BJ (cell line): ENCODE measurements around the gene MBD5. TPM values are rescaled to one million over a fixed set of nuclear protein-coding genes. Genes with fewer than 3 reads are reported as not detected.

Experiments
- CTCF ChIA-PET: fragments of 350-600 bp; formaldehyde crosslinking; extraction: SDS; loops from one replicate; lab custom pipeline; 2021; ENCODE audit warnings: antibody characterized with exemption, inconsistent platforms; lab: Yijun Ruan, JAX
- POLR2A ChIA-PET: fragments of 300-600 bp; sonication (Branson Sonifier 250); formaldehyde crosslinking; extraction: SDS; loops from one replicate; lab custom pipeline; 2021; ENCODE audit warnings: antibody characterized with exemption; lab: Charles Lee
- DNase-seq: peaks from one replicate; pipeline ENCODE4 v3.0.0-alpha.2; 2011; ENCODE audit warnings: low read depth
- H3K27me3 ChIP-seq: 2 replicates; pipeline ENCODE4 v1.6.0; 2011; ENCODE audit warnings: low read length; ENCODE audit not compliant: control insufficient read depth, insufficient read depth
- H3K36me3 ChIP-seq: 2 replicates; pipeline ENCODE4 v1.5.1; 2011; ENCODE audit warnings: low read length; ENCODE audit not compliant: control insufficient read depth, insufficient read depth
- H3K4me3 ChIP-seq: 2 replicates; pipeline ENCODE4 v1.5.1; 2011; ENCODE audit warnings: low read depth, mild to moderate bottlenecking, control low read depth, low read length
- polyA plus RNA-seq: library from polyadenylated mRNA; depleted of rRNA; stranded (reverse); fragments of >200 nt; gene quantifications from 2 replicates; pipeline ENCODE4 v1.2.3, GENCODE V29; 2011
- TF ChIP-seq, protein P1 (sequence below): IDR thresholded peaks from 2 replicates; pipeline ENCODE4 v1.5.1; 2011; ENCODE audit warnings: low read depth, mild to moderate bottlenecking, control low read depth, inconsistent platforms, low read length, moderate library complexity; ENCODE audit not compliant: insufficient read depth

The MBD5 gene
- polyA plus RNA-seq, 1 experiment, result 20.4 TPM

DNA sequence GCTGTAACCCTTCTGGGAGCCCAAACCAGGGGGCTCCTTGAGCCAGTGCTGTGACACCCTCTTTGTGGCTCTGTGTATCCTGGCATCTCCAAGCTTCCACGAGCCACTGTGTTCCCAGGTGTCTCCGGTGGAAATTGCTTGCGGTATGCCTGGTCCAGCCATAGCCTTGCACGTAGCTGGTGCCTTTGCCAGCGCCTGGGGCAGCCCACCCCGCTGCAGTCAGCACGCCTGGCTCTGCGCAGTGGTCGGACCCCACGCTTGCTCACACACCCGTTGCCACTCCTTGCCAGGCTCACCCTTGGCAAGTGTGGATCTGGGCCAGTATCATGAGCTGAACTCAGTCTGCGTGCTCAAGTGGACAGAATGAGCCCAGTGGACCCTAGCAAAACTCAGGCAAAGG lies 152.3 kb downstream of the MBD5 start:
- POLR2A ChIA-PET, result no interaction called here
- H3K36me3 ChIP-seq, result peaks cover 2% of the 10 kb centered on the region; the same call in 1 of the 2 replicates
- CTCF ChIA-PET, result no interaction called here
- H3K4me3 ChIP-seq, result no peak overlapping the region
- DNase-seq, result no peak
- H3K27me3 ChIP-seq, result no peaks in the 10 kb centered on the region
- TF ChIP-seq, protein P1, sequence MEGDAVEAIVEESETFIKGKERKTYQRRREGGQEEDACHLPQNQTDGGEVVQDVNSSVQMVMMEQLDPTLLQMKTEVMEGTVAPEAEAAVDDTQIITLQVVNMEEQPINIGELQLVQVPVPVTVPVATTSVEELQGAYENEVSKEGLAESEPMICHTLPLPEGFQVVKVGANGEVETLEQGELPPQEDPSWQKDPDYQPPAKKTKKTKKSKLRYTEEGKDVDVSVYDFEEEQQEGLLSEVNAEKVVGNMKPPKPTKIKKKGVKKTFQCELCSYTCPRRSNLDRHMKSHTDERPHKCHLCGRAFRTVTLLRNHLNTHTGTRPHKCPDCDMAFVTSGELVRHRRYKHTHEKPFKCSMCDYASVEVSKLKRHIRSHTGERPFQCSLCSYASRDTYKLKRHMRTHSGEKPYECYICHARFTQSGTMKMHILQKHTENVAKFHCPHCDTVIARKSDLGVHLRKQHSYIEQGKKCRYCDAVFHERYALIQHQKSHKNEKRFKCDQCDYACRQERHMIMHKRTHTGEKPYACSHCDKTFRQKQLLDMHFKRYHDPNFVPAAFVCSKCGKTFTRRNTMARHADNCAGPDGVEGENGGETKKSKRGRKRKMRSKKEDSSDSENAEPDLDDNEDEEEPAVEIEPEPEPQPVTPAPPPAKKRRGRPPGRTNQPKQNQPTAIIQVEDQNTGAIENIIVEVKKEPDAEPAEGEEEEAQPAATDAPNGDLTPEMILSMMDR, result no peak

DNA sequence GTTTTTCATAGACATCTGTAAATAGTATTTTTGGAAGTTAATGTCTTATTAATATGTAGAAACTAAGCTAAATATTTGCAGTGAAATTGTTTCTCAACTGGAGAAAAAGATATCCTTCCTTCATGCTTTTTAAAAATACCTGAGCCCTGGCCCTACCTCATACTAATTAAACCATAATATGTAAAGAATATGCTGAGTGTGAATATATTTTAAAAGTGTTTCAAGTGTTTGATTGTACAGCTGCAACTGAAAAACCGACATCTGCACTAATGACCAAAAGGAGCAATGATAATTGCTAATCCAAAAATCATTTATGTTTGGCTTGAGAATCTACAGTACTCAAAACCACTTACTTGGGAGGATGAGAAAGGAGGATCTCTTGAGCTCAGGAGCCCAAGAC lies 156.7 kb downstream of the MBD5 start:
- TF ChIP-seq, protein P1, result no peak
- H3K36me3 ChIP-seq, result peaks cover 2% of the 10 kb centered on the region; the same call in 1 of the 2 replicates
- H3K4me3 ChIP-seq, result no peak overlapping the region
- ChIA-PET POLR2A (no interaction called here), CTCF (interaction anchor here (1.3 to 1.4 kb wide), 2 partner anchors 33 to 188 kb away, joined by 3 to 4 read pairs; no protein-coding TSS in a partner anchor)
- DNase-seq, result no peak
- no peaks in the 10 kb centered on the region for H3K27me3 ChIP-seq

DNA sequence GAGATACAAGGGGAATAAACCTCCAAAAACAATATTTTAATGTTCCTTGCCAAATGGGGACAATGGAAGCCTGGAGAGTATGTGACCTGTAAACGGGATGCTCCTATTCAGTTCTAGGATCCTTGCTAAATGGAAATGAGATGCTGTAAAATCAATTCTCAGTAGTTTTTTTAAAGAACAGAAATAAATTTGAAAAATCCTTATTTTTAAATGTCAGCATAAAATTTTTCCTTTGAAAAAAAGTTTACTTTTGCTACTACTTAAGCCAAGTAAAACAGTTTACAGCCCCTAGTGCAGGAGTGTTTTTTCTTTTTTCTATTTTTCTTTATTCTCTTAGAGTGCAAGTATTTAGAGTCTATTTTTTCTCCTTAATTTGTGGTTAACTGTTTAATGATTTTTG lies 158.8 kb downstream of the MBD5 start:
- CTCF ChIA-PET, result no interaction called here
- TF ChIP-seq, protein P1, result no peak
- H3K36me3 ChIP-seq, result no peaks in the 10 kb centered on the region
- H3K4me3 ChIP-seq, result no peak overlapping the region
- H3K27me3 ChIP-seq, result no peaks in the 10 kb centered on the region
- DNase-seq, result no peak
- POLR2A ChIA-PET, result no interaction called here

DNA sequence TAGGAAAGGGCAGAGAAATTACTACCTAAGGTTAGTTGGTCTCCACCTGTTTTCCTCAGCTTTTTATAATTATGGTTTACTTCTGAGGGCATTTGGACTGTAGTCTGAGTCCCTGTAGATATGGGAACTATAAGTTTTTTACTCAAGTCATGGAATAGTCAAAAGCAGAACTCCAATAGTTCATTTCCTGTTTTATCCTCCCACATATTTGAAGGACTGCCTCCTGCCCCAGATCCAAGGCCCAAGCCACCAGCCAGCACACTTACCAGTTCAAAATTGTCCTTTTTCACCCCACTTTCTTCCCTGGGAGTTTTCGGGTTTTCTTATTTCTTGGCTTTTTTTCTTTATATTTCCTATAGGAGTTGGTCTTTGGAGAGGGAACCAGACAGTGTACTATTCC lies 164.1 kb downstream of the MBD5 start:
- ChIA-PET POLR2A (no interaction called here), CTCF (no interaction called here)
- no peaks in the 10 kb centered on the region for H3K27me3 ChIP-seq
- TF ChIP-seq, protein P1, result no peak
- H3K4me3 ChIP-seq, result no peak overlapping the region
- H3K36me3 ChIP-seq, result no peaks in the 10 kb centered on the region
- no peak for DNase-seq

DNA sequence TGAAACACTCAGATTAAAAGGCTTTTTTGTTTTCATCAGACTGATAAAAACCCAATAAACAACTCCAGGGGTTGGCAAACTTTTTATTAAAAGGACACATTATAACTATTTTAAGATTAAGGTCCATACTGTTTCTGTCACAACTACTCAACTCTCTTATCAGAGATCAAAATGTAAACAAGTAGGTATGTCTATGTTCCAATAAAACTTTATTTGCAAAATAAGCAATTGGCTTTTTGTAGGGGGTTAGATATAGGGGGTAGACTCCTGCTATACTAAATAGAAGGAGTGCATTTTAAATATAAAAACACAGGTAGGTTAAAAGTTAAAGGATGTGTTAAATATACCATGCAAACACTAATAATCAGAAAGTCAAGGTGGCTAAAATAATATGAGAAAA lies 174.0 kb downstream of the MBD5 start:
- Histone ChIP-seq H3K36me3 (no peaks in the 10 kb centered on the region), H3K4me3 (no peak overlapping the region), H3K27me3 (no peaks in the 10 kb centered on the region)
- ChIA-PET POLR2A (no interaction called here), CTCF (no interaction called here)
- TF ChIP-seq, protein P1, result no peak
- DNase-seq, result no peak
